HG02870 (cell line): ENCODE measurements around the gene MIPEP.

ENCODE experiments used
- ATAC-seq: cut with Tn5 transposase; IDR thresholded peaks from one replicate; pipeline ENCODE4 v1.9.1; 2021; ENCODE audit warnings: mild to moderate bottlenecking, moderate library complexity; ENCODE audit not compliant: unreplicated experiment

MIPEP gene

DNA sequence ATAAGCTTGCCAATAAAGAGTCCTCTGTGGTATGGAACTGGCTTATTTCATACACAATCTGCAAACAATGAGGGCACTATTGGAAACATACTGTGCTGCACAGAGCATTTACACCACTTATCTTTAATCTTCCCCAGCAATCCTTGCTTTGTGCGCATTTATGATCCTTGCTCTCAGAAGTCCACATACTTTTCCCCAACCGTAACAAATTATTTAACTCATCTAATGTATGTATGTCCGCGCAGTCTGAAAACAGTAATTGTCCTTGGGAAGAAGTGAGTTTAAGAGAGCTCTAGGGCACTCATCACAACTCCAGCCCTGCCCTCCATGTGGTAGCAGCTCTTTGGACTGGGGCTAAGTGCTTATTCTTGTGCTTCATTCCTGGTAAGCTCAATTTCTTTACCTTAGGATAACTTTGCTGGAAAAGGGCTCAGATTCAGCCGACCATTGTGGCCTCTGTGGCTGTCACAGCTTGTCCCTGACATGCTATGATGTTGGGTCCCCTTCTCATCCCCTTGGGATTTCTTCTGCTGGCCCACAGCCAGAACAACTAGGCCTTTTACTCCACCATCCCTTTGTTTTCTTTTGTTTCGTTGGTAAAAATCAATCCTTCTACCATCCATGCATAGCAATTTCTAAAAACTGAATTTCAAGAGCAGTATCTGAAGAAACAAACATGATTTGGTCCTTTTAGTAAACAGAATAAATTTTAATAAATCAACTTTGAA lies 166.3 kb downstream of the MIPEP start:
- ATAC-seq, result no peak

DNA sequence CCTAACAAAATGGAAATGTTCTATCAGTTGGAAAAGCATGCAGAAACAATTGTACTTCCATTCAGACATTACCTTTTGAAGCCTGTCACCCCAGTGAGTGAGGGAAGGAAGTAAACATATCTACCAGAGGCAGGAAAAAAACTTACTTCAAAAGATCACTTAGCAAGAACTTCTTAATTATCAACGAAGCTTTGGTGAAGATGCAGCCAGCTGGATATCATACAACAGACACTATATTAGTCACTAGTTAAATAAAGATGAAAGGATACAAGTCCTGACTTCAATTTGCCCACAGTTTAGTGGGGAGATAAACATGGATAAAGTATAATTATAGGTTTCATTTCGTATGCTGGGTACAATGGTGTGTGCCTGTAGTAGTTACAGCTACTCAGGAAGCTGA lies 170.2 kb downstream of the MIPEP start:
- no peak for ATAC-seq

DNA sequence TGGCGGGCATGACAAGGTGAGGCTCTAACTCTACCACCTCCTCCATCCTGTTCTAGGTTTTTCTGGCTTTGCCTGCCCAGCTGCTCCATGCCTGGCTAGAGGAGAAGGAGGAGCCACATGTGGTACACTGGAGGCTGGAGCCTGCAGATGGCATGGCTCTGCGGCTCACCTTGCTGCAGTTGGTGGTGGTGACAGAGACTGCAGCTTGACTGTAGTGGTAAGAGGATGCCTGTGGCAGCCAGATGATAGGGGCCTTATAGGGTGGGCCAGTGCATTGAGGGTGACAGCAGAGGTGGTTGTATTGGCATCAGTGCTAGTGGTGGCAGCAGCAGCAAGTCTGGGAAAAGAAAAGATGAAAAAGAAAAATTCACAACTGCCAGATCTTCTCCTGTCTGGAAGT lies 172.8 kb downstream of the MIPEP start:
- ATAC-seq, result no peak

DNA sequence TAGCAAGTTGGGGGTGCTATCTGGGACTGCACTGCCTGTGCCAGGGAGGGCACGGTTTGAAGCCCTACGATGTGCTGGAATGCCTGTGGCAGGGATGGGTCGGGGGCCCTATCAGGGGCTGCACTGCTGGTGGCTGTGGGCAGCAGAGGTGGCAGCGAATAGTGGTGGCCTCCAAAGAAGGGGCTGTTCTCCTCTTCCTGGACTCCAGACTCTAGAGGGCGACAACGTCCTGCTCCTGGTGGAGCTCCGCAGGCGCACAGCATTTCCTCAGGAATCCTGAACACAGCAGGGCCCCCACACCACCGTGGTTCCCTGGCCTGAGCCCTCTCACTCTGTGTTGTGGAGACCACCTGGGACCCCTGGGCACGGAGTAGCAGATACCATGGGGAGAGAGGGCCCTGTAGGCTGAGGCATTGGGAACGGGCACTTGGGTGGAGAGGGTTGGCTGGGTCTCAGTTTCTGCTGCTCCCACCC lies 173.4 kb downstream of the MIPEP start:
- no peak for ATAC-seq

DNA sequence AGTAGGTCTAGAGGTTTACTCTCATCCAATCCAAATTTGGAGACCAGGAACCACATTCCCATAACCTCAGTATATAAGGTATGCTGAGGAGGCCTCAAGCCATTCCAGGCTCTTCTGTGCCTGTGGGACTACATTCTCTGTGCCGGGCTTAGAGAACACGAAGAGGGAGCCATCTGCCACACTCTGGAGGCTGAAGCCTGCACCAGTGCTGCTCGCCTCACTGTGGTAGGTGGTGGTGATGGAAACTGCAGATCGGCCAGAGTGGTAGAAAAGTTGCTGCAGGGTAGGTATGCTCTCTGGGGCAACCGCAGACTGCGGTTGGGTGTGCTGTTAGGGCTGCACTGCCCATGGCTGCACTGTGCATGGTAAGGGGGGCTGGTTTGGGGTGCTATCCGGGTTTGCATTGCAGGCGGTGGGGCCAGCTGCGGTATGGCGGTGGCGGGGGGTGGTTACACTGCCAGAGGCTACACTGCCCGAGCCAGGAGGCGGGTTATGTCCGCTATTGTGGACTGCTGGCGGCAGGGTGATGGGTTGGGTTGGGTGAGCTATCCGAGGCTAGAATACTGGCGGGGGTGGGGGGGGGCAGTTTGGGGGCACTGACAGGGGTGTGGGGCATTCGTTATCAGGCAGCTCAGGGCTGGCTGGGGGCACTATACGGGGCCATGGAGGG lies 174.0 kb downstream of the MIPEP start:
- no peak for ATAC-seq

DNA sequence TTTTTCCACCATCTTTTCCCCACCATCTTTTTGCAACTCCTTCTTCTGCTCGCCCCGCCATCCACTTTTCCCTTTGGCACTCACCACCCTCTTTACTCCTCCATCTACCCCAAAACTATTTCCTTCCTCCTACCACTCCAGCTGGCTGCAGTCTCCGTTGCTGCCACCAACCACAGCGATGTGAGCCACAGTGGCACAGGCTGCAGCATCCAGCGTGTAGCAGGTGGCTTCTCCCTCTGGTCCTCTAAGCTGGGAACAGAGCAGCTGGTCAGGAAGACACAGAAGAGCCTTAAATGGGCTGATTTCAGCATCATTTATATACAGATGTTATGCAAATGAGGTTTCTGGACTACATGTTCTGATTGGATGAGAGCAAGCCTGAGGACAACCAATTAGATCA lies 174.5 kb downstream of the MIPEP start:
- no peak for ATAC-seq

DNA sequence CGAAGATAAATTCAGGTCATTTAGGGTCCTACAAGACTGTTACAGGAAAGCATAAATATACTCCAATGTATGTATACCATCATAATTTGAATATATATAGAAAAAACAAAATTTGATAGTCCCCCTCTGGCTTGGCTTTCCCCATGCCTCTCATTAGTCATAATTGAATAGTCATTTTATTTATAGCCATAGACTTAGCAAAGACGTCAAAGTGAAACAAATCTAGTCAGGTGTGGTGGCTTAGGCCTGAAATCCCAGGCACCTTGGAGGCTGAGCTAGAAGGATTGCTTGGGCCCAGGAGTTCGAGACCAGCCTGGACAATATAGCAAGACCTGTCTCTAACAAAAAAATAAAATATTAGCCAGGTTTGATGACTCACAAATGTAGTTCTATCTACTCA lies 177.8 kb downstream of the MIPEP start:
- no peak for ATAC-seq

DNA sequence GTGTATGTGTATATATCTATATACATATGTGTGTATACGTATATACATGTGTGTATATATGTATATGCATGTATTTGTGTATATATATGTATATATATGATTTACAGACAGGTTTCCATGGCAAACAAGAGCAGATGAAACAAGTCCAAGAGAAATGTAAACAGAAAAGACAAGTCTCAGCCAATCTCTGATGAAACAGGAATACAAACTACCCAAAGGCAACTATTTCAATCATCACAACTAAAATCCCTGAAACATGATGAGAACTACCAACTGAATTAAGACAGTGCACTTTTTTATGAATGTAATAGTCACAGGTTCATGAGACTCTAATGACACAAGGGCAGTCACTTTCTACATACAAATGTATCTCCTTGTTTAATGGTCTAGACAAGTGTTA lies 178.8 kb downstream of the MIPEP start:
- no peak for ATAC-seq

DNA sequence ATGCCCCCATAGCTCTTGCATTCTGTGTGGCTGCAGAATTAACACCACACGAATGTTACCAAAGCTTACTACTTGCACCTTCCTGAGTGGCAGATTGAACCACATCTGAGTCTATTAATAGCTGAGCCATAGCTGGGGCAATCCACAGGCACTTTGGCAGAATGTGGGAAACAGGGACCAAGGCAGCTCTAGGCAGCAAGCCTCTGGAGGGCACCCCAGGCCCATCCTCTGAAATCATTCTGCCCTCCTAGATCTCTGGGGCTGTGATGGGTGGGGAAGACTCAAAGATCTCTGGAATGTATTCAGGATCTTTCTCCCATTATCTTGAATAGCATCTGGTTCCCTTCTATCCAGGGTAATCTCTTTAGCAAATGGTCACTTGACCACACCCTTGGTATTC lies 179.7 kb downstream of the MIPEP start:
- no peak for ATAC-seq

DNA sequence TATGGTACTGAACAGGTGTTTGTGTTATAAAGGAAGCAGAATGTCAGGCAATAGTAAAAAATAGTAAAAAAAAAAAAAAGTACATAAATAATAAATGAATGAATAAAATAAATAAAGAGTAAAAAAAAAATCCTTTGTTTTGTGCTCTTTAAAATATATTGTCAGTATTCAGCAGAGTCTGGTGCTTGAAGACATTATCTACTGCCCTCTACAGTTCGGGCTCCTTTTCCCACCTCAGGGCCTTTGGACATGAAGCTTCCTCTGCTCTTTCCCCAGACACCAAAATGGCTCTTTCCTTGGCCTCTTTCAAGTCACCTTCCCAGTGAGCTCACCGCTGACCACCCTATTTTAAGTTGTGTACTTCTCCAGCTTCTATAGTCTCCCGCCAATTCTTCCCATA lies 181.5 kb downstream of the MIPEP start:
- no peak for ATAC-seq

DNA sequence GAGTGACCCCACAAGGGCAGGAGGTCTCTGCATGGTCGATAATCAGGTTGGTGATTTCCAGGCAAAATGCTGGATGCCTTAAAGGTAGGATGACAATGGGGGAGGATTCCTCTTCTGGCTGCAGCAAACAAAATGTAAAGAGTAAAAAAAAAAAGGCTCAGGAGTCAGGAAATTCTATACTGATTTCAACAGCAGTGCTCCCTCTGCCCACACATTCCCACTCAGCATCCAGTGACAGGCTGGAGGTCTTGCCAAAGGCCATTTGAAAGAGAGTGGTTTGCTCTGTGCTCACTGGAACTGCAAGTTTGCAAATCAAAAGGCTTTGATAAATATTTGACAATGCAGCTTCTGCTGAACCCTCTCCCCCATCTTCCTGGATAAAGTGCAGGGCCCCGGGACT lies 183.6 kb downstream of the MIPEP start:
- ATAC-seq, result no peak

DNA sequence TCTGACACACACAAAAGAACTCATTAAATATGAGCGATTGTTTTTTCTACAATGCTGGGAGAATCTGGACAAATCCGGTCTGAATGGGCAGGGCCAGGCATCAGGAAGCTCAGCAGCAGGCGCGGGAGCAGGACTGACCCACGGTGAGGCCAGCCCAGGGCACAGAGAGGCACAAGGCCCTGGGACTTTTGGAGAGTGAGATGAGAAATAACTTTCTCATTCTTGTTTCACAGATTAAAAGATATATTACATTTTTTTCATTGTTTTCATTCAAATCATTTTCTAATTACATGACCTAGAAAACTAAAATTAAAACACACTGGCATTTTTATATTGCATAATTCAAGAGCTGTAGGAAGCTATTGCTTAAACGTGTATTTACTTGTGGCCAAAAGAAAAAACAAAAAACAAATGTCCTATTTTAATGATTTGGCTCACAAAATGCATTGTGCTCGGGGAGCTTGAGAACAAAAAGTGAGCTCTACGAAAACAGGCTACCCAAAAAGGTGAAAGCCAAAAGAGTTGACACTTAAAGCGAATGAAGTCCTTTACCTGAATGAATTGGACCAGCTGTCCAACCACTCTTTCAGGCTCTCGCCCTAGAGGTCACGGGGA lies 185.8 kb downstream of the MIPEP start:
- no peak for ATAC-seq

DNA sequence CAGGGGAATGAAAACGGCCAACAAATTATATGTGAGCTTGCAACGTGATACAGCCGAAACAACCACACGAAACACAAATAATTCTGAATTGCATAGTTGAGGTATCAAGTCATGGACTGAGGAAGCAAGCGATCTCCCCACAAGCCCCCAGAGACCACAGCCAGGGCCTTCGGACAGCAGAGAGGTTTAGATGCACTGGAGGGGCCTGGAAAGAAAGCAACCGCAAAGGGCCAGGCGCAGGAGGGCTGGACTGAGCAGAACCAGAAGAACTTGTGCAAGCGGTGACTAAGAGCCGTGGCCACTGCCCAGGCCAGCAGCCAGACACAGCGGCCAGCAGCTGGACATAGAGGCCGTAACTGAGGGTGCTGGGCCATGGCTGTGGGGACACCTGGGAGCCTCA lies 187.6 kb downstream of the MIPEP start:
- no peak for ATAC-seq

DNA sequence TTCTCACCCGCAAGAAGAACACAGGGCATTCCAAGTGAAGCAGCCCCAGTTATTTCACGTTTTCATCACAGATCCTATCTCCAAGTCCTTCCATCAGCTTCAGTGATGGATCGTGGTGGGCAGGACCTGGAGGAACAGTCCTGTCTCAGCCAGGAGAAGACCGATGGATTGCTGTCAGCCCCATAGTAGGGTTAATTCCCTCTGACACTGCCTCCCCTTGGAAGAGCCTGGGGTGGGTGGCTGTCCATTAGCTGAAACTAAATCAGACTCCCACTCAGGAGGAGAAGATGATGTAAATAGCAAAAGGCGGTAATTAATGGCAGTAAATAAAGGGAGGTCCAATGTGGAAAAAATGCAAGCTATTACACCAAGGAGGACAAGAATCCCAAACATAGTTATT lies 188.0 kb downstream of the MIPEP start:
- no peak for ATAC-seq

DNA sequence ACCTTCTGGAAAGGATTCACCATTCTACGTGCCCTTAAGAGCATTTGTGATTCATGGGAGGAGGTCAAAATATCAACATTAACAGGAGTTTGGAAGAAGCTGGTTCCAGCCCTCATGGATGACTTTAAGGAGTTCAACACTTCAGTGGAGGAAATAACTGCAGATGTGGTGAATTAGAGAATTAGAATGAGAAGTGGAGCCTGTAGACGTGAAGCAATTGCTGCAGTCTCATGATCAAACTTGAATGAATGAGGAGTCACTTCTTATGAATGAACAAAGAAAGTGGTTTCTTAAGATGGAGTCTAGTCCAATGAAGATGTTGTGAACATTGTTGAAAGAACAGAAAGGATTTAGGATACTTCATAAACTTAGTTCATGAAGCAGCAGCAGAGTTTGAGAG lies 189.9 kb downstream of the MIPEP start:
- no peak for ATAC-seq

DNA sequence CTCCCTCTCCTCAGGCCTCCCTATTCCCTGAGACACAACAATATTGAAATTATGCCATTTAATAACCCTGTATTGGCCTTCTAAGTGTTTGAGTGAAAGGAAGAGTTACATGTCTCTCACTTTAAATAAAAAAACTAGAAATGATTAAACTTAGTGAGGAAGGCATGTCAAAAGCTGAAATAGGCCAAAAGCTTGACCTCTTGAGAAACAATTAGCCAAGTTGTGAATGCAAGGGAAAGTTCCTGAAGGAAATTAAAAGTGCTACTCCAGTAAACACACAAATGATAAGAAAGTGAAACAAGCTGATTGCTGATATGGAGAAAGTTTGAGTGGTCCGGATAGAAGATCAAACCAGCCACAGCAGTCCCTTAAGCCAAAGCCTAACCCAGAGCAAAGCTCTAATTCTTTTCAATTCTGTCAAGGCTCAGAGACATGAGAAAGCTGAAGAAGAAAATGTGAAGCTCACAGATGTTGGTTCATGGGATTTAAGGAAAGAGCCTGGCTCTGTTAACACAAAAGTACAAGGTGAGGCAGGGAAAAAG lies 191.4 kb downstream of the MIPEP start:
- ATAC-seq, result no peak

DNA sequence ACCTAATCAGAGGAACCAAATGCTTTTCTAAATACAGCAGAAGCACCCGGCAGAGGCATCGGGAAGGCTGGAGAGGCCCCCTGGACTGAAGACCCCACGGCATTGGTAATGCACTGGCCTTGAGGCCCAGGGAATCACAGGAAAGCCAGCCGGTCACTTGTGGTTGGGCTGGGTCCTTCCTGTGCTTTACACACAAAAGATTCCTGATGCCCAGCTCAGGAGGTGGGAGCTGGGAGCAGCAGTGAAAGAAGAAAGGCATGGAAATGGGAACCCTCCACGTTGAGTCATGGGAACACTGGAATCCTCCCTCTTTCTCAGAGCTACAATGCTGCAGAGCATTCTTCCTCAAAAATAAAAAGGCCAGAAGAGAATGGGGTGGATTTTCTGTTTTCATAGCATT lies 192.6 kb downstream of the MIPEP start:
- ATAC-seq, result no peak

DNA sequence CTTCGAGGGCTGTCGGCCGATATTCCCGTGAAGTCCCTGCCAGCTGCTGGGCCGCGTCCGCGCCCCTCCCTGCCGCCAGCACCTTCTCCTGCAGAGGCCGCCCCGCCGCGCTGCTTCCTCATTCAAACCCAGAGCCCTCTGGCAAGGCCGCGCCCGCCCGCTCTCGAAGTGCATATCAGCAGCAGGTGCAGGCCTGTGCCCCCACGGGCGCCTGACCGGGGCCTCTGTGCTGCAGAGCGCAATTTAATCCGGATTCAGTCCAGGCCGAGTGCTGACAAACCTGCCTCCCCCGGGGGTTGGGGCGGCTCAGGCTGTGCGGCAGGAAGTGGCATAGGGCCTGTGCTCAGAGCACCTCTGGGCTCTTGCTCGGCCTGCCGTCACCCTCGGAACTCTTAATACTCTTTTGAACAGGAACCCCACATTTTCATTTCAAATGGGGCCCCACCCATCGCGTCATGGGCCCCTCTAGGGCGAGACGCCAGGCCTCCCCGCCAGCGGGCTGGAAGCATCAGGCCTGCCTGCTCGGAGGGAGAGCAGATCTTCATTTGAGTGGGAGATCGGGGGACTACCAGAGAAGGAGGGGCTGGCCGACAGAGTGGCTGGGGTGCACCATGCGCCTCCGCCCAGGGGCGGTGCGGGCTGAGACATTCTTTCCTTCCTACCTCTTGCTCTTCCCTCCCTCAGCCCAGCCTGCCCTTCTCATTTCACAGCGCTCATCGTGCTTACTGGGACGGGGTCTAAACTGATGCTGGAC lies 193.3 kb downstream of the MIPEP start:
- ATAC-seq, result peak; percentile 72

DNA sequence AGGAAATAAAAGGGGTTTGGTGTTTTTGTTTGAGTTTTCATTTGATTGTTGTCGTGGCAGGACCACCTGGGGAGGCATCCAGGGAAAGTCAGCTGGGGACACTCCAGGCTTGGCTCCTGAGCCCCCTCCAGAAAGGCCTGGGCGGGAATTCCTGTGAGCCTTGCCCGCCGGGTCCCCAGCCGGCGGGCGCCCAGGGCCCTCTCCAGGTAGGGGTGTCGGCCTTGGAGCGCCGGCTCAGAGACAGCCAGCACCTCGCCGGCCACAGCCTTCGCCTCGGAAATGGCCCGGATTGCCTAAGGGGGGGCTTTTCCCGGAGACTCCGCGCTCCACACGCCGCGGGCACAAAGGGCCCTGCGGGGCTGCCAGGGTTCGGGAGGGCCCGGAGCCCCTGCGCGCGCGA lies 194.0 kb downstream of the MIPEP start:
- ATAC-seq, result no peak

DNA sequence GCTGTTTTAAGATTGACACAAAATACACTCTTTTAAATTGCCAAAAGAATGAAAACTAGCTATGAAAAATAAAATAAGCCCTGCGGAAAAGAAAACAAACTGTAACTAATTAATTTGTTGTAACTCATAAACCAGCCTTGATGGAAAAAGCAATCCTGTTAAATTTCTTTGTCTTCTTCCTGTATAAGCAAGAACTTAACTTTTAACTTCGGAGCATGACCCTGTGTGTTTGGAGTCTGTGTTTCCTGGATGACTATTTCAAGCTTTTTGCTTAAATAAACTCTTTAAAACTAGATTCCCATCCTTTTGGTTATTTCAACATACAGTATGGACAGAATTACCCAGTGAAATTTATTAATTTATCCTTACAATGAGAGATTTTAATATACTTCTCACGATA lies 196.4 kb downstream of the MIPEP start:
- ATAC-seq, result no peak

DNA sequence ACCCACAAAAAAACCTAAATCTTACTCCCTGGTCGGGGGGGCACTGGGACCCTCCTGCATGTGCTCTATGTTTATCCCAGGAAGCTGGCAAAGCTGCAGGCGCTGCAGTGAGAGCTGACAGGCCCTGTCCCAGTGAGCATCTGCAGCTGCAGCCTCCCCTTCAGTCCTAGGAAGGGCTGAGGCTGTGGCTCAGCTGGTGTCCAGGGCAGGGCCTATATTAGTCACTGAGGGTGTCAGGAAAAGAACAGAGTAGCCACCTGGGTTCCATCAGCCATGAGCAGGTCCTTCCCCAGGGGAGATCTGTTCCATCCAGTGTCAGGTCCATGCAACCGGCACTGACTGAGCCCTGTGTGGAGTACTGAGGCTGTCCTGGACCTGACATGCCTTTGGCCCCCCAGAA lies 198.5 kb downstream of the MIPEP start:
- no peak for ATAC-seq
